HepG2 (cell line): ENCODE data around the gene POU3F1. TPM values are rescaled to one million over a fixed set of nuclear protein-coding genes. Genes with fewer than 3 reads are reported as not detected.

Experiments
- ATAC-seq: fragments of 200-7000 bp; cut with Tn5 transposase; 3 replicates; pipeline ENCODE4 v1.9.1; 2020; ENCODE audit warnings: mild to moderate bottlenecking, moderate library complexity
- BruUV-seq: library from RNA; stranded (reverse); fragments of 400-500 nt; replicated peaks from 2 replicates; lab custom pipeline; 2021; lab: Mats Ljungman, UMichigan
- CTCF ChIA-PET: fragments of 300-600 bp; formaldehyde crosslinking; extraction: SDS; loops from one replicate; lab custom pipeline; 2021; ENCODE audit warnings: low total read pairs, inconsistent platforms, low intra/inter-chr PET ratio; lab: Yijun Ruan, JAX
- POLR2A ChIA-PET: fragments of 350-600 bp; sonication (Branson Sonifier 250); formaldehyde crosslinking; loops from one replicate; lab custom pipeline; 2020; ENCODE audit warnings: antibody characterized with exemption, inconsistent platforms; lab: Yijun Ruan, JAX
- DNase-seq: peaks from one replicate; pipeline ENCODE4 v3.0.0-alpha.2; 2015; ENCODE audit warnings: low spot score
- FAIRE-seq: peaks from 3 replicates; lab custom pipeline; 2011; peaks lifted over from hg19 to GRCh38; lab: Jason Lieb, UNC
- H2AFZ ChIP-seq: one replicate; pipeline ENCODE4 v1.6.1; 2011; ENCODE audit warnings: low read length, inconsistent platforms
- H3K27ac ChIP-seq: fragments of 300-600 bp; 3 replicates; pipeline ENCODE4 v1.8.0; 2011; ENCODE audit warnings: mixed run types, mild to moderate bottlenecking, mixed read lengths, low read length, inconsistent platforms; ENCODE audit not compliant: insufficient read depth; ENCODE audit errors: extremely low read length
- H3K27me3 ChIP-seq, 2 experiments: fragments of 200-600 bp in 1 of 2; 2 replicates in 1 of 2; 3 replicates in 1 of 2; pipeline versions ENCODE4 v1.6.0 to v1.8.0; 2011; ENCODE audit warnings: low read length in 2 of 2, mild to moderate bottlenecking in 2 of 2, moderate library complexity in 2 of 2, inconsistent platforms in 1 of 2; ENCODE audit not compliant: insufficient read depth in 2 of 2, control insufficient read depth in 1 of 2
- H3K36me3 ChIP-seq, 2 experiments: fragments of 200-600 bp in 1 of 2; replicated peaks in 1 of 2; 2 replicates in 1 of 2; 3 replicates in 1 of 2; pipeline versions ENCODE4 v1.5.1 to v1.8.0; 2011; ENCODE audit warnings: low read length in 2 of 2, inconsistent platforms in 1 of 2; ENCODE audit not compliant: insufficient read depth in 2 of 2, control insufficient read depth in 1 of 2
- H3K4me1 ChIP-seq: 2 replicates; pipeline ENCODE4 v1.5.1; 2012; ENCODE audit warnings: low read length, inconsistent platforms; ENCODE audit not compliant: insufficient read depth
- H3K4me2 ChIP-seq: 2 replicates; pipeline ENCODE4 v1.6.0; 2011; ENCODE audit warnings: low read depth, low read length, inconsistent platforms
- H3K4me3 ChIP-seq, 3 experiments: fragments of 200-600 bp in 1 of 3; sonication (generic), shearing (Covaris generic) in 1 of 3; replicated peaks in 1 of 3; 2 replicates each; pipeline ENCODE4 v1.5.1; 2011 to 2016; ENCODE audit warnings: low read length in 3 of 3, inconsistent platforms in 2 of 3, low read depth in 2 of 3, mild to moderate bottlenecking in 2 of 3, control low read depth in 1 of 3, mixed read lengths in 1 of 3; ENCODE audit not compliant: insufficient read depth in 1 of 3
- H3K79me2 ChIP-seq: one replicate; pipeline ENCODE4 v1.6.1; 2011; ENCODE audit warnings: low read length, inconsistent platforms; ENCODE audit not compliant: insufficient read depth
- H3K9ac ChIP-seq: 2 replicates; pipeline ENCODE4 v1.6.0; 2011; ENCODE audit warnings: mild to moderate bottlenecking, low read depth, low read length, inconsistent platforms; ENCODE audit not compliant: insufficient read depth
- H3K9me3 ChIP-seq: 2 replicates; pipeline ENCODE4 v1.5.1; 2012; ENCODE audit warnings: mild to moderate bottlenecking, low read length
- H4K20me1 ChIP-seq: 2 replicates; pipeline ENCODE4 v1.6.0; 2011; ENCODE audit warnings: inconsistent platforms, mild to moderate bottlenecking, low read length, moderate library complexity; ENCODE audit not compliant: insufficient read depth
- ATM ChIP-seq: fragments of 450-650 bp; IDR thresholded peaks from 2 replicates; pipeline ENCODE4 v1.7.1; 2017; ENCODE audit warnings: mild to moderate bottlenecking, borderline replicate concordance
- BRCA1 ChIP-seq: sonication (generic); formaldehyde crosslinking; IDR thresholded peaks from 2 replicates; pipeline ENCODE4 v1.4.0; 2020; ENCODE audit warnings: missing genetic modification reagents
- CCDC6 ChIP-seq: sonication (generic); formaldehyde crosslinking; IDR thresholded peaks from 2 replicates; pipeline ENCODE4 v1.8.1; 2022; ENCODE audit warnings: mild to moderate bottlenecking, missing genetic modification reagents, moderate library complexity
- HOXD1 ChIP-seq: sonication (generic); formaldehyde crosslinking; IDR thresholded peaks from 2 replicates; pipeline ENCODE4 v1.5.0; 2020; ENCODE audit warnings: missing genetic modification reagents
- IKZF5 ChIP-seq: IDR thresholded peaks from 2 replicates; pipeline ENCODE4 v1.6.1; 2018; ENCODE audit warnings: missing genetic modification reagents, mild to moderate bottlenecking, missing compliant biosample characterization
- JUND ChIP-seq: sonication (generic); formaldehyde crosslinking; IDR thresholded peaks from 2 replicates; pipeline ENCODE4 v1.8.0; 2022; ENCODE audit warnings: mild to moderate bottlenecking, missing genetic modification reagents
- MXI1 ChIP-seq: IDR thresholded peaks from 3 replicates; pipeline ENCODE4 v1.6.1; 2012; ENCODE audit warnings: low read depth, low read length, inconsistent platforms, borderline replicate concordance
- REL ChIP-seq: sonication (generic); formaldehyde crosslinking; conservative IDR thresholded peaks from 2 replicates; pipeline ENCODE4 v1.8.0; 2022; ENCODE audit warnings: mild to moderate bottlenecking, missing genetic modification reagents, moderate library complexity
- RFXANK ChIP-seq: IDR thresholded peaks from 2 replicates; pipeline ENCODE4 v1.6.1; 2016
- SMC3 ChIP-seq: IDR thresholded peaks from 2 replicates; pipeline ENCODE4 v1.6.1; 2011; ENCODE audit warnings: low read length, improper control_type of control experiment
- TEAD3 ChIP-seq: optimal IDR thresholded peaks from 2 replicates; pipeline ENCODE3; 2016; ENCODE audit warnings: borderline replicate concordance
- ZFP62 ChIP-seq: sonication (generic); formaldehyde crosslinking; IDR thresholded peaks from 2 replicates; pipeline ENCODE4 v1.4.0; 2020; ENCODE audit warnings: missing genetic modification reagents
- ZNF124 ChIP-seq: sonication (generic); formaldehyde crosslinking; IDR thresholded peaks from 2 replicates; pipeline ENCODE4 v1.4.0; 2020; ENCODE audit warnings: missing genetic modification reagents
- ZNF24 ChIP-seq: fragments of 450-650 bp; IDR thresholded peaks from 2 replicates; pipeline ENCODE4 v1.6.1; 2017; ENCODE audit warnings: antibody characterized with exemption, mild to moderate bottlenecking
- ZNF263 ChIP-seq: sonication (generic); formaldehyde crosslinking; IDR thresholded peaks from 2 replicates; pipeline ENCODE4 v1.4.0; 2020; ENCODE audit warnings: missing genetic modification reagents
- ZNF383 ChIP-seq: sonication (generic); formaldehyde crosslinking; IDR thresholded peaks from 2 replicates; pipeline ENCODE4 v1.4.0; 2020; ENCODE audit warnings: missing genetic modification reagents, mild to moderate bottlenecking, borderline replicate concordance
- ZNF720 ChIP-seq: sonication (generic); formaldehyde crosslinking; IDR thresholded peaks from 2 replicates; pipeline ENCODE4 v1.4.0; 2020; ENCODE audit warnings: missing genetic modification reagents
- WGBS: methylation state at CpG from one replicate; pipeline ENCODE4 v1.1.6; 2017; ENCODE audit warnings: low lambda C conversion rate; 5-methylcytosine and 5-hydroxymethylcytosine counted together
- in situ Hi-C: cut with HindIII; loops from 2 replicates; pipeline ENCODE4 v1.10.0; 2017; ENCODE audit warnings: low pct_unique_long_range_greater_than_20kb; ENCODE audit not compliant: extremely low pct_ligation_motif_present
- intact Hi-C: fragments of 100-400 bp; cut with micrococcal nuclease; formaldehyde crosslinking; loops from one replicate; pipeline ENCODE4 v1.10.0; 2022; ENCODE audit not compliant: unreplicated experiment
- polyA plus RNA-seq, 8 experiments: library from polyadenylated mRNA; depleted of rRNA in 3 of 8; stranded (reverse) in 7 of 8; unstranded in 1 of 8; fragments of >200 nt; fragmentation: Illumina TruSeq in 4 of 8; extraction: Trizol in 4 of 8; gene quantifications; 2 replicates each; pipeline versions ENCODE4 v1.2.1 to v1.2.3, GENCODE V29; 2011 to 2016; ENCODE audit warnings: low read depth in 4 of 8, missing spikeins in 1 of 8, mixed read lengths in 1 of 8; ENCODE audit not compliant: insufficient read depth in 1 of 8
- total RNA-seq, 5 experiments: library from RNA; depleted of rRNA; stranded (reverse); fragments of >200 nt; fragmentation: Illumina TruSeq; extraction: Trizol; gene quantifications; 2 replicates each; pipeline ENCODE4 v1.2.3, GENCODE V29; 2016; ENCODE audit warnings: low read depth in 1 of 5
- TF ChIP-seq, protein P1 (sequence below): sonication (generic); formaldehyde crosslinking; IDR thresholded peaks from 2 replicates; pipeline ENCODE4 v1.5.1; 2020; ENCODE audit warnings: mild to moderate bottlenecking, missing genetic modification reagents, moderate library complexity
- TF ChIP-seq, protein P2 (sequence below): sonication (generic); formaldehyde crosslinking; IDR thresholded peaks from 2 replicates; pipeline ENCODE4 v1.4.0; 2020; ENCODE audit warnings: mild to moderate bottlenecking, missing genetic modification reagents

The POU3F1 gene
- total and polyA plus RNA-seq, 2 of the 13 experiments (the other 11 are each of a cell fraction or from before 2014, with no cell fraction given): not detected

DNA sequence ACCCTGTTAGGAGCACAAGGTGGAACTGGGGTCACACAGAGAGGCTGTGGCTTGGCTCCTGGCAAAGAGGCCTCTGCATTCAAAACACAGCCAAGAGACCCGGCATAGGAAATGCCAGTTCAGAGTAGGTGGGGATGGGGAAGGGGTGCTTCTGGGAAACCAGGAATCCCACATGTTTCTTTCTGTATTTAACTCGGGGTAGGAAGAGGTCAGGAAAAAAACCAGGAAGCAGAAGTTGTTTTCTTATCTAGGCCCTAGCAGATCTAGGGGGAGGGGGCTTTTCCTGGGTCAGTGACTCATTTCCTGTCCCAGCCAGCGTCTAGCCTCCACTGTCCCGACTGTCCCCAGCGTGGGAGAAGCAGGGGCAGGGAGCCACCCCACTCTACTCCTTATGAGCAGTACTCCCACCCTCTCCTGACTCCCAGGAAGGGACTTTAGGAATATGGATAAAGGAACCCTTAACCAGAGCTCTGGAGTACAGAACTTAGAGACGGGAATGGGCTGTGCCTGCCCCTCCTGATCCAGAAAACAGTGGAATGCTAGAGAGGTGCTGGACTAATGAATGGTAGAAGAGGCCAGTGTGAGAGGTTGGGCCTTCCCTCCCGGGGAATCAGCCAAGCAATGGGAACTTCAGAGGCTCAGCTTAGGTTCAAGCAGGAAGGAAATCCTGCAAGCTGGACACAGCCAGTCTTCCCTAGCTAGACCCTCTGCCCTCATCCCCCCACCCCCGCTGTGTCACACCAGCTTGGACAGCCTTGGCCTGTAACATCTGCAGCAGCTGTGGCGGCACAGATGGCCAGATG lies 47.0 kb downstream of the POU3F1 start:
- peaks cover 8 to 15% of the 10 kb centered on the region in 2 experiments for H3K36me3 ChIP-seq
- DNase-seq (peak; percentile 75), FAIRE-seq (peak; percentile 34), ATAC-seq (peak; percentile 61)
- H3K4me2 ChIP-seq: peak overlapping the region; percentile 78
- in situ Hi-C loops: no loop called here
- ChIA-PET CTCF (no interaction called here), POLR2A (interaction anchor here (0.6 to 3.6 kb wide), 10 partner anchors 9 to 140 kb away, joined by 3 to 48 read pairs (median 6); partner anchors contain the start of genes INPP5B, MTF1, SF3A3 and UTP11)
- H3K9me3 ChIP-seq: no peaks in the 10 kb centered on the region
- H3K4me3 ChIP-seq: peak overlapping the region; percentile 9 to 58 (median 27); a peak in 5 of 6 replicates
- H4K20me1 ChIP-seq: no peaks in the 10 kb centered on the region
- H3K27ac ChIP-seq: peak overlapping the region; percentile 72
- no peak overlapping the region for H2AFZ ChIP-seq
- intact Hi-C loops: no loop called here
- H3K79me2 ChIP-seq: peaks cover 19% of the 10 kb centered on the region
- 18% methylated on average over 9 of the region's 9 CpGs for WGBS
- H3K9ac ChIP-seq: peak overlapping the region; percentile 69
- no TSS peak for BruUV-seq
- peaks cover 55% of the 10 kb centered on the region for H3K4me1 ChIP-seq
- H3K27me3 ChIP-seq: no peaks in the 10 kb centered on the region; a peak in 1 of 5 replicates
- no peak for TF ChIP-seq ZFP62 (CRISPR knock-in tag)
- no peak for TF ChIP-seq SMC3
- TF ChIP-seq CCDC6 (CRISPR knock-in tag): no peak
- TF ChIP-seq REL (CRISPR knock-in tag): no peak
- no peak for TF ChIP-seq HOXD1 (CRISPR knock-in tag)
- no peak for TF ChIP-seq BRCA1 (CRISPR knock-in tag)
- peak; percentile 21; the same call in 1 of the 3 replicates for TF ChIP-seq MXI1
- TF ChIP-seq TEAD3: no peak
- TF ChIP-seq, protein P1, sequence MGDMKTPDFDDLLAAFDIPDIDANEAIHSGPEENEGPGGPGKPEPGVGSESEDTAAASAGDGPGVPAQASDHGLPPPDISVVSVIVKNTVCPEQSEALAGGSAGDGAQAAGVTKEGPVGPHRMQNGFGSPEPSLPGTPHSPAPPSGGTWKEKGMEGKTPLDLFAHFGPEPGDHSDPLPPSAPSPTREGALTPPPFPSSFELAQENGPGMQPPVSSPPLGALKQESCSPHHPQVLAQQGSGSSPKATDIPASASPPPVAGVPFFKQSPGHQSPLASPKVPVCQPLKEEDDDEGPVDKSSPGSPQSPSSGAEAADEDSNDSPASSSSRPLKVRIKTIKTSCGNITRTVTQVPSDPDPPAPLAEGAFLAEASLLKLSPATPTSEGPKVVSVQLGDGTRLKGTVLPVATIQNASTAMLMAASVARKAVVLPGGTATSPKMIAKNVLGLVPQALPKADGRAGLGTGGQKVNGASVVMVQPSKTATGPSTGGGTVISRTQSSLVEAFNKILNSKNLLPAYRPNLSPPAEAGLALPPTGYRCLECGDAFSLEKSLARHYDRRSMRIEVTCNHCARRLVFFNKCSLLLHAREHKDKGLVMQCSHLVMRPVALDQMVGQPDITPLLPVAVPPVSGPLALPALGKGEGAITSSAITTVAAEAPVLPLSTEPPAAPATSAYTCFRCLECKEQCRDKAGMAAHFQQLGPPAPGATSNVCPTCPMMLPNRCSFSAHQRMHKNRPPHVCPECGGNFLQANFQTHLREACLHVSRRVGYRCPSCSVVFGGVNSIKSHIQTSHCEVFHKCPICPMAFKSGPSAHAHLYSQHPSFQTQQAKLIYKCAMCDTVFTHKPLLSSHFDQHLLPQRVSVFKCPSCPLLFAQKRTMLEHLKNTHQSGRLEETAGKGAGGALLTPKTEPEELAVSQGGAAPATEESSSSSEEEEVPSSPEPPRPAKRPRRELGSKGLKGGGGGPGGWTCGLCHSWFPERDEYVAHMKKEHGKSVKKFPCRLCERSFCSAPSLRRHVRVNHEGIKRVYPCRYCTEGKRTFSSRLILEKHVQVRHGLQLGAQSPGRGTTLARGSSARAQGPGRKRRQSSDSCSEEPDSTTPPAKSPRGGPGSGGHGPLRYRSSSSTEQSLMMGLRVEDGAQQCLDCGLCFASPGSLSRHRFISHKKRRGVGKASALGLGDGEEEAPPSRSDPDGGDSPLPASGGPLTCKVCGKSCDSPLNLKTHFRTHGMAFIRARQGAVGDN: peak; percentile 43
- TF ChIP-seq, protein P2, sequence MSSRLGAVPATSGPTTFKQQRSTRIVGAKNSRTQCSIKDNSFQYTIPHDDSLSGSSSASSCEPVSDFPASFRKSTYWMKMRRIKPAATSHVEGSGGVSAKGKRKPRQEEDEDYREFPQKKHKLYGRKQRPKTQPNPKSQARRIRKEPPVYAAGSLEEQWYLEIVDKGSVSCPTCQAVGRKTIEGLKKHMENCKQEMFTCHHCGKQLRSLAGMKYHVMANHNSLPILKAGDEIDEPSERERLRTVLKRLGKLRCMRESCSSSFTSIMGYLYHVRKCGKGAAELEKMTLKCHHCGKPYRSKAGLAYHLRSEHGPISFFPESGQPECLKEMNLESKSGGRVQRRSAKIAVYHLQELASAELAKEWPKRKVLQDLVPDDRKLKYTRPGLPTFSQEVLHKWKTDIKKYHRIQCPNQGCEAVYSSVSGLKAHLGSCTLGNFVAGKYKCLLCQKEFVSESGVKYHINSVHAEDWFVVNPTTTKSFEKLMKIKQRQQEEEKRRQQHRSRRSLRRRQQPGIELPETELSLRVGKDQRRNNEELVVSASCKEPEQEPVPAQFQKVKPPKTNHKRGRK (CRISPR knock-in tag): no peak
- TF ChIP-seq ZNF124 (CRISPR knock-in tag): no peak
- TF ChIP-seq IKZF5 (CRISPR knock-in tag): no peak
- TF ChIP-seq ZNF24: no peak
- TF ChIP-seq RFXANK: no peak
- TF ChIP-seq ATM: no peak
- TF ChIP-seq ZNF263 (CRISPR knock-in tag): no peak
- TF ChIP-seq ZNF720 (CRISPR knock-in tag): no peak
- TF ChIP-seq ZNF383: 0 out of 2 replicates have a peak, but pooled peaks have one; percentile 28
- TF ChIP-seq JUND (CRISPR knock-in tag): peak; percentile 78; the same call in 1 of the 2 replicates
